HEK293 (cell line): Measurements from ENCODE around the gene IMMP2L.

Experiments used
- CTCF ChIP-seq: fragments of 450-650 bp; formaldehyde crosslinking; IDR thresholded peaks from 2 replicates; pipeline ENCODE4 v1.5.1; 2016; ENCODE audit warnings: missing biosample characterization, missing genetic modification characterization
- KLF16 ChIP-seq: fragments of 450-650 bp; formaldehyde crosslinking; IDR thresholded peaks from 2 replicates; pipeline ENCODE4 v1.5.1; 2017; ENCODE audit warnings: missing biosample characterization, missing genetic modification characterization
- MYNN ChIP-seq: fragments of 450-650 bp; formaldehyde crosslinking; IDR thresholded peaks from 2 replicates; pipeline ENCODE4 v1.5.1; 2016; ENCODE audit warnings: missing biosample characterization, missing genetic modification characterization, borderline replicate concordance
- REST ChIP-seq: fragments of 450-650 bp; formaldehyde crosslinking; IDR thresholded peaks from 2 replicates; pipeline ENCODE4 v1.5.1; 2016; ENCODE audit warnings: missing biosample characterization, missing genetic modification characterization
- SALL2 ChIP-seq: fragments of 450-650 bp; formaldehyde crosslinking; IDR thresholded peaks from 2 replicates; pipeline ENCODE4 v1.5.0; 2017; ENCODE audit warnings: missing biosample characterization, mild to moderate bottlenecking, missing genetic modification characterization, borderline replicate concordance
- TCF7L2 ChIP-seq: IDR thresholded peaks from 2 replicates; pipeline ENCODE4 v1.6.1; 2011; ENCODE audit warnings: low read depth, mild to moderate bottlenecking, inconsistent platforms, low read length, moderate library complexity, borderline replicate concordance
- ZBTB1 ChIP-seq: fragments of 450-650 bp; formaldehyde crosslinking; IDR thresholded peaks from 2 replicates; pipeline ENCODE4 v1.5.1; 2016; ENCODE audit warnings: missing biosample characterization, missing genetic modification characterization
- ZNF274 ChIP-seq, 2 experiments: fragments of 200-500 bp in 1 of 2; fragments of 450-650 bp in 1 of 2; sonication (Bioruptor generic) in 1 of 2; formaldehyde crosslinking in 1 of 2; IDR thresholded peaks; 2 replicates each; pipeline versions ENCODE4 v1.5.1 to v1.6.1; 2014 to 2016; ENCODE audit warnings: borderline replicate concordance in 1 of 2, inconsistent platforms in 1 of 2, low read length in 1 of 2, missing biosample characterization in 1 of 2, missing genetic modification characterization in 1 of 2
- ZNF513 ChIP-seq: fragments of 450-650 bp; IDR thresholded peaks from 2 replicates; pipeline ENCODE4 v1.5.1; 2018; ENCODE audit warnings: missing biosample characterization, missing genetic modification characterization
- ZNF548 ChIP-seq: fragments of 450-650 bp; formaldehyde crosslinking; IDR thresholded peaks from 2 replicates; pipeline ENCODE4 v1.5.1; 2016; ENCODE audit warnings: missing biosample characterization, missing genetic modification characterization
- ZNF776 ChIP-seq: fragments of 450-650 bp; formaldehyde crosslinking; IDR thresholded peaks from 2 replicates; pipeline ENCODE4 v1.5.0; 2017; ENCODE audit warnings: missing biosample characterization, missing genetic modification characterization, borderline replicate concordance
- ZNF777 ChIP-seq: fragments of 450-650 bp; formaldehyde crosslinking; IDR thresholded peaks from 2 replicates; pipeline ENCODE4 v1.5.1; 2017; ENCODE audit warnings: missing biosample characterization, missing genetic modification characterization, borderline replicate concordance
- ZNF791 ChIP-seq: fragments of 450-650 bp; formaldehyde crosslinking; IDR thresholded peaks from 2 replicates; pipeline ENCODE4 v1.5.1; 2016; ENCODE audit warnings: missing biosample characterization, missing genetic modification characterization
- ZNF792 ChIP-seq: fragments of 450-650 bp; formaldehyde crosslinking; IDR thresholded peaks from 2 replicates; pipeline ENCODE4 v1.5.1; 2016; ENCODE audit warnings: missing biosample characterization, missing genetic modification characterization

- no peak for TF ChIP-seq ZNF513
- no peak for TF ChIP-seq CTCF (tag by site-specific recombination)
- TF ChIP-seq SALL2 = no peak
- no peak for TF ChIP-seq MYNN (tag by site-specific recombination)
- TF ChIP-seq ZNF274 (IDR thresholded peaks at IDR 0.05; ENCODE audit: low read length) = no peak
- TF ChIP-seq ZNF274 (tag by site-specific recombination; IDR thresholded peaks at IDR 0.05; ENCODE audit: borderline replicate concordance) = no peak
- no peak for TF ChIP-seq REST
- TF ChIP-seq ZNF791 = no peak
- no peak for TF ChIP-seq ZNF548 (tag by site-specific recombination)
- TF ChIP-seq ZNF776 (tag by site-specific recombination) = no peak
- TF ChIP-seq ZBTB1 = no peak
- no peak for TF ChIP-seq KLF16 (tag by site-specific recombination)
- no peak for TF ChIP-seq ZNF777 (tag by site-specific recombination)
- TF ChIP-seq TCF7L2 = no peak
- TF ChIP-seq ZNF792 (tag by site-specific recombination) = no peak
Measured at GRCh38 chr7:111290982-111291381, 271.3 kb downstream of the IMMP2L start.
